CD4-positive, alpha-beta memory T cell (primary cell): ENCODE measurements around the gene LPXN. TPM values are rescaled to one million over a fixed set of nuclear protein-coding genes. Genes with fewer than 3 reads are reported as not detected.
A peak's percentile ranks its signal among the peaks of the same experiment; 100 is the strongest.

Source experiments
- CTCF ChIA-PET: fragments of 350-600 bp; sonication (Branson Sonifier 250); formaldehyde crosslinking; loops from one replicate; lab custom pipeline; 2021; ENCODE audit warnings: inconsistent platforms; ENCODE audit not compliant: partially characterized antibody; lab: Charles Lee
- POLR2A ChIA-PET: fragments of 350-600 bp; sonication (Branson Sonifier 250); formaldehyde crosslinking; loops from one replicate; lab custom pipeline; 2021; ENCODE audit not compliant: partially characterized antibody; lab: Charles Lee
- DNase-seq, 5 donors: peaks; one replicate each; pipeline versions ENCODE4 v3.0.0 to v3.0.0-alpha.2; 2020 to 2022; ENCODE audit warnings: mixed read lengths in 1 of 5
- H3K27ac ChIP-seq: one replicate; pipeline ENCODE4 v1.7.0; 2013; ENCODE audit warnings: low read depth, low read length
- H3K27me3 ChIP-seq: 2 replicates; pipeline ENCODE4 v1.7.0; 2013; ENCODE audit warnings: mild to moderate bottlenecking, low read length, moderate library complexity; ENCODE audit not compliant: insufficient read depth
- H3K36me3 ChIP-seq: 2 replicates; pipeline ENCODE4 v1.7.0; 2013; ENCODE audit warnings: mild to moderate bottlenecking, low read length, moderate library complexity; ENCODE audit not compliant: insufficient read depth
- H3K4me1 ChIP-seq: 2 replicates; pipeline ENCODE4 v1.7.0; 2013; ENCODE audit warnings: mild to moderate bottlenecking, low read length, moderate library complexity; ENCODE audit not compliant: insufficient read depth
- H3K4me3 ChIP-seq, 2 donors: one replicate each; pipeline ENCODE4 v1.7.0; 2013; ENCODE audit warnings: low read length in 2 of 2, mild to moderate bottlenecking in 1 of 2
- H3K9me3 ChIP-seq, 2 donors: one replicate each; pipeline ENCODE4 v1.7.0; 2013; ENCODE audit warnings: low read length in 2 of 2, control low read depth in 1 of 2; ENCODE audit not compliant: control insufficient read depth in 1 of 2
- H3K27ac Mint-ChIP-seq, 7 donors: one replicate each; pipeline ENCODE4 v1.8.0; 2020 to 2021; ENCODE audit warnings: mixed read lengths in 7 of 7, mild to moderate bottlenecking in 6 of 7, inconsistent platforms in 3 of 7, moderate library complexity in 3 of 7
- H3K27me3 Mint-ChIP-seq, 2 donors: one replicate each; pipeline ENCODE4 v1.8.0; 2020 to 2021; ENCODE audit warnings: mixed read lengths in 2 of 2
- H3K36me3 Mint-ChIP-seq, 2 donors: one replicate each; pipeline ENCODE4 v1.8.0; 2020 to 2021; ENCODE audit warnings: mixed read lengths in 2 of 2, inconsistent platforms in 1 of 2, mild to moderate bottlenecking in 1 of 2
- H3K4me1 Mint-ChIP-seq, 4 donors: one replicate each; pipeline ENCODE4 v1.8.0; 2020 to 2021; ENCODE audit warnings: mixed read lengths in 4 of 4, mild to moderate bottlenecking in 1 of 4
- H3K4me3 Mint-ChIP-seq, 8 donors: one replicate each; pipeline ENCODE4 v1.8.0; 2020 to 2021; ENCODE audit warnings: mixed read lengths in 8 of 8, mild to moderate bottlenecking in 7 of 8, moderate library complexity in 6 of 8, inconsistent platforms in 3 of 8
- H3K9me3 Mint-ChIP-seq, 8 donors: one replicate each; pipeline ENCODE4 v1.8.0; 2020 to 2021; ENCODE audit warnings: mixed read lengths in 8 of 8, mild to moderate bottlenecking in 5 of 8, inconsistent platforms in 3 of 8, moderate library complexity in 1 of 8
- intact Hi-C: fragments of 100-400 bp; cut with micrococcal nuclease; formaldehyde crosslinking; loops from one replicate; pipeline ENCODE4 v1.15.1; 2023
- polyA plus RNA-seq, 2 donors: library from polyadenylated mRNA; unstranded; fragments of 300-500 nt; fragmentation: Illumina TruSeq; gene quantifications; one replicate each; pipeline ENCODE4 v1.2.3, GENCODE V29; 2021
- total RNA-seq, 2 experiments: library from RNA; stranded (reverse); gene quantifications; one replicate each; pipeline ENCODE4 v1.2.3, GENCODE V29; 2021

LPXN gene
- total and polyA plus RNA-seq, 4 experiments from 2014 or later, result 138 to 281 (median 199) TPM

GRCh38 chr11:58567889-58568512 is 7.7 kb downstream of the LPXN start:
- no peaks in the 10 kb centered on the region for H3K9me3 ChIP-seq
- peak; percentile 72 to 79 (median 76) for DNase-seq
- H3K9me3 Mint-ChIP-seq, result no peaks in the 10 kb centered on the region
- CTCF ChIA-PET, result interaction anchor here (0.6 to 9.4 kb wide), 45 partner anchors 8 to 1000 kb away, joined by 3 to 187 read pairs (median 6); partner anchors contain the start of genes LPXN, UBE2L6 and ZFP91
- H3K4me1 Mint-ChIP-seq, result peaks cover 41 to 63% (median 52%) of the 10 kb centered on the region in 4 donors
- no peaks in the 10 kb centered on the region for H3K27me3 Mint-ChIP-seq
- POLR2A ChIA-PET, result interaction anchor here (0.8 to 7.0 kb wide), 5 partner anchors 10 to 43 kb away, joined by 3 to 109 read pairs (median 7); partner anchors contain the start of genes LPXN and ZFP91
- peak overlapping the region; percentile 7 to 84 (median 66) for H3K4me3 Mint-ChIP-seq
- H3K36me3 Mint-ChIP-seq, result peaks cover 47 to 50% of the 10 kb centered on the region in 2 donors
- H3K27me3 ChIP-seq, result no peaks in the 10 kb centered on the region
- peaks cover 22% of the 10 kb centered on the region for H3K36me3 ChIP-seq
- H3K27ac ChIP-seq, result no peak overlapping the region
- intact Hi-C loops, result loop anchor here (1.0 to 10.0 kb wide), 4 partner anchors 11 to 107 kb away; partner anchors contain the start of gene ZFP91
- H3K4me1 ChIP-seq, result peaks cover 76% of the 10 kb centered on the region
- H3K4me3 ChIP-seq, result no peak overlapping the region
- peak overlapping the region; percentile 64 to 93 (median 81) for H3K27ac Mint-ChIP-seq

- no peaks in the 10 kb centered on the region for H3K9me3 Mint-ChIP-seq
- peaks cover 82% of the 10 kb centered on the region for H3K4me1 ChIP-seq
- H3K36me3 Mint-ChIP-seq, result peaks cover 38 to 62% of the 10 kb centered on the region in 2 donors
- POLR2A ChIA-PET, result interaction anchor here (1.9 to 7.0 kb wide), 2 partner anchors 9 to 14 kb away, joined by 11 to 109 read pairs; partner anchors contain the start of genes LPXN and ZFP91
- peaks cover 21% of the 10 kb centered on the region for H3K36me3 ChIP-seq
- peak in 1 of 5 donors; percentile 14 for DNase-seq
- CTCF ChIA-PET, result interaction anchor here (1.1 to 9.4 kb wide), 7 partner anchors 10 to 89 kb away, joined by 3 to 187 read pairs (median 5); partner anchors contain the start of genes LPXN and ZFP91
- no peaks in the 10 kb centered on the region for H3K27me3 ChIP-seq
- no peaks in the 10 kb centered on the region for H3K9me3 ChIP-seq
- H3K4me1 Mint-ChIP-seq, result peaks cover 52 to 77% (median 60%) of the 10 kb centered on the region in 4 donors
- peak overlapping the region in 3 of 8 donors; percentile 11 to 52 (median 33) for H3K4me3 Mint-ChIP-seq
- H3K4me3 ChIP-seq, result no peak overlapping the region
- H3K27ac ChIP-seq, result no peak overlapping the region
- H3K27me3 Mint-ChIP-seq, result no peaks in the 10 kb centered on the region
- peak overlapping the region in 6 of 7 donors; percentile 5 to 92 (median 52) for H3K27ac Mint-ChIP-seq
- intact Hi-C loops, result loop anchor here (10.0 kb wide), 1 partner anchor 51 kb away; no protein-coding TSS in a partner anchor
Measured at GRCh38 chr11:58564231-58564630, 11.4 kb downstream of the LPXN start.

DNA sequence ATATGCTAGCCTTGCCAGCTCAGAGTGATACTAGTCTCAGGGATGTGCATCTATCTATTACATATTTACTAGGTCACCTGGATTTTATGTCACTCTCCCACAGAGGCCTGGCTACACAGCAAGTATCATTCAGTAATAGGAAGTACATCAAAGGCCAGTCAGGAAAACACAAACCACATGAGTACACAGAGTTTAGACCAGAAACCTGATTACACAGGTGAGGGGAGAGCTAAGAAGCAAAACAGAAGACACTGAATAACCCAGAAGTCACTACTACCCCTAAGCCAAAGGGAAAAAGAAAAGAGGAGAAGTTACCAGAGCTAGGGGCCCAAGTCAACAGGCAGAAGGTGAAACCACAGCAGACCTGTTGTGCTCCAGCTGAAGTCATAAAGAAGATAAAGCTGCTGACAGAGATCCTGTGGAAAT is 13.3 kb downstream of the LPXN start:
- Histone ChIP-seq H3K36me3 (peaks cover 13% of the 10 kb centered on the region), H3K27ac (peak overlapping the region; percentile 15), H3K4me1 (peaks cover 72% of the 10 kb centered on the region), H3K27me3 (no peaks in the 10 kb centered on the region), H3K4me3 (no peak overlapping the region), H3K9me3 (no peaks in the 10 kb centered on the region)
- no peaks in the 10 kb centered on the region for H3K9me3 Mint-ChIP-seq
- peak overlapping the region in 7 of 8 donors; percentile 41 to 76 (median 66) for H3K4me3 Mint-ChIP-seq
- peaks cover 25 to 51% of the 10 kb centered on the region in 2 donors for H3K36me3 Mint-ChIP-seq
- H3K4me1 Mint-ChIP-seq, result peaks cover 44 to 70% (median 48%) of the 10 kb centered on the region in 4 donors
- CTCF ChIA-PET, result interaction anchor here (3.4 to 9.4 kb wide), 2 partner anchors 16 to 38 kb away, joined by 17 to 187 read pairs; partner anchors contain the start of genes LPXN and ZFP91
- peak overlapping the region; percentile 41 to 95 (median 85) for H3K27ac Mint-ChIP-seq
- intact Hi-C loops, result loop anchor here (2.0 to 10.0 kb wide), 2 partner anchors 14 to 52 kb away; no protein-coding TSS in a partner anchor
- DNase-seq, result peak in 4 of 5 donors; percentile 14 to 32 (median 24)
- POLR2A ChIA-PET, result interaction anchor here (1.1 to 1.9 kb wide), 5 partner anchors 11 to 37 kb away, joined by 3 to 6 read pairs (median 5); no protein-coding TSS in a partner anchor
- H3K27me3 Mint-ChIP-seq, result no peaks in the 10 kb centered on the region

GRCh38 chr11:58561394-58562098 is 14.1 kb downstream of the LPXN start:
- peak overlapping the region in 3 of 8 donors; percentile 11 to 33 (median 28) for H3K4me3 Mint-ChIP-seq
- Histone ChIP-seq H3K27ac (peak overlapping the region; percentile 15), H3K4me3 (no peak overlapping the region), H3K36me3 (peaks cover 12% of the 10 kb centered on the region), H3K4me1 (peaks cover 72% of the 10 kb centered on the region), H3K27me3 (no peaks in the 10 kb centered on the region), H3K9me3 (no peaks in the 10 kb centered on the region)
- no peaks in the 10 kb centered on the region for H3K9me3 Mint-ChIP-seq
- H3K27ac Mint-ChIP-seq, result peak overlapping the region; percentile 38 to 79 (median 71)
- H3K27me3 Mint-ChIP-seq, result no peaks in the 10 kb centered on the region
- DNase-seq, result no peak
- intact Hi-C loops, result loop anchor here (2.0 to 10.0 kb wide), 2 partner anchors 15 to 53 kb away; no protein-coding TSS in a partner anchor
- ChIA-PET CTCF (interaction anchor here (0.9 to 9.4 kb wide), 4 partner anchors 17 to 37 kb away, joined by 4 to 187 read pairs (median 11); partner anchors contain the start of genes LPXN and ZFP91), POLR2A (interaction anchor here (0.6 to 1.7 kb wide), 5 partner anchors 9 to 18 kb away, joined by 3 to 6 read pairs (median 4); no protein-coding TSS in a partner anchor)
- H3K4me1 Mint-ChIP-seq, result peaks cover 48 to 78% (median 53%) of the 10 kb centered on the region in 4 donors
- H3K36me3 Mint-ChIP-seq, result peaks cover 30 to 56% of the 10 kb centered on the region in 2 donors

- Histone ChIP-seq H3K36me3 (peaks cover 12% of the 10 kb centered on the region), H3K27ac (no peak overlapping the region), H3K4me3 (no peak overlapping the region), H3K27me3 (no peaks in the 10 kb centered on the region), H3K4me1 (peaks cover 69% of the 10 kb centered on the region), H3K9me3 (no peaks in the 10 kb centered on the region)
- H3K4me1 Mint-ChIP-seq, result peaks cover 47 to 84% (median 53%) of the 10 kb centered on the region in 4 donors
- H3K27ac Mint-ChIP-seq, result peak overlapping the region in 6 of 7 donors; percentile 41 to 74 (median 63)
- intact Hi-C loops, result loop anchor here (10.0 kb wide), 1 partner anchor 54 kb away; no protein-coding TSS in a partner anchor
- no peaks in the 10 kb centered on the region for H3K9me3 Mint-ChIP-seq
- no peaks in the 10 kb centered on the region for H3K27me3 Mint-ChIP-seq
- ChIA-PET POLR2A (interaction anchor here (0.6 to 1.4 kb wide), 3 partner anchors 8 to 16 kb away, joined by 3 read pairs; partner anchors contain the start of gene LPXN), CTCF (interaction anchor here (0.9 to 2.5 kb wide), 5 partner anchors 7 to 37 kb away, joined by 4 to 20 read pairs (median 6); no protein-coding TSS in a partner anchor)
- peaks cover 30 to 55% of the 10 kb centered on the region in 2 donors for H3K36me3 Mint-ChIP-seq
- H3K4me3 Mint-ChIP-seq, result peak overlapping the region in 2 of 8 donors; percentile 13 to 32
- no peak for DNase-seq
Measured at GRCh38 chr11:58560842-58561241, 14.8 kb downstream of the LPXN start.

- Mint-ChIP-seq H3K36me3 (peaks cover 92 to 96% of the 10 kb centered on the region in 2 donors), H3K4me3 (no peak overlapping the region), H3K27me3 (no peaks in the 10 kb centered on the region), H3K27ac (peak overlapping the region in 2 of 7 donors; percentile 38 to 66), H3K4me1 (peaks cover 5 to 35% (median 16%) of the 10 kb centered on the region in 4 donors), H3K9me3 (peaks cover 0 to 4% (median 0%) of the 10 kb centered on the region in 8 donors)
- intact Hi-C loops, result no loop called here
- Histone ChIP-seq H3K4me1 (no peaks in the 10 kb centered on the region), H3K27me3 (no peaks in the 10 kb centered on the region), H3K27ac (no peak overlapping the region), H3K36me3 (peaks cover 84% of the 10 kb centered on the region), H3K4me3 (no peak overlapping the region), H3K9me3 (no peaks in the 10 kb centered on the region)
- no peak for DNase-seq
- POLR2A ChIA-PET, result no interaction called here
- CTCF ChIA-PET, result no interaction called here
Measured at GRCh38 chr11:58549644-58550043, 26.0 kb downstream of the LPXN start.
